Muscle of back (tissue), 11 donors: ENCODE data around the gene TFIP11. TPM values are rescaled to one million over a fixed set of nuclear protein-coding genes. Genes with fewer than 3 reads are reported as not detected.

Experiments used
- DNase-seq, 3 donors: peaks; one replicate each; pipeline versions ENCODE4 v3.0.0 to v3.0.0-alpha.2; 2013
- polyA plus RNA-seq, 10 donors: library from polyadenylated mRNA; unstranded; fragments of 120-200 nt; gene quantifications; one replicate each; pipeline ENCODE4 v1.2.1, GENCODE V29; 2013; ENCODE audit not compliant: insufficient read length in 10 of 10

Gene TFIP11
- polyA plus RNA-seq, 10 donors: 20.7 to 26.3 (median 21.3) TPM

- no peak for DNase-seq
These were observed 61.7 kb downstream of the TFIP11 start for GRCh38 chr22:26450453-26451185.

GRCh38 chr22:26448941-26449340 lies 63.3 kb downstream of the TFIP11 start:
- no peak for DNase-seq

GRCh38 chr22:26448334-26448733 lies 63.9 kb downstream of the TFIP11 start:
- no peak for DNase-seq

DNA sequence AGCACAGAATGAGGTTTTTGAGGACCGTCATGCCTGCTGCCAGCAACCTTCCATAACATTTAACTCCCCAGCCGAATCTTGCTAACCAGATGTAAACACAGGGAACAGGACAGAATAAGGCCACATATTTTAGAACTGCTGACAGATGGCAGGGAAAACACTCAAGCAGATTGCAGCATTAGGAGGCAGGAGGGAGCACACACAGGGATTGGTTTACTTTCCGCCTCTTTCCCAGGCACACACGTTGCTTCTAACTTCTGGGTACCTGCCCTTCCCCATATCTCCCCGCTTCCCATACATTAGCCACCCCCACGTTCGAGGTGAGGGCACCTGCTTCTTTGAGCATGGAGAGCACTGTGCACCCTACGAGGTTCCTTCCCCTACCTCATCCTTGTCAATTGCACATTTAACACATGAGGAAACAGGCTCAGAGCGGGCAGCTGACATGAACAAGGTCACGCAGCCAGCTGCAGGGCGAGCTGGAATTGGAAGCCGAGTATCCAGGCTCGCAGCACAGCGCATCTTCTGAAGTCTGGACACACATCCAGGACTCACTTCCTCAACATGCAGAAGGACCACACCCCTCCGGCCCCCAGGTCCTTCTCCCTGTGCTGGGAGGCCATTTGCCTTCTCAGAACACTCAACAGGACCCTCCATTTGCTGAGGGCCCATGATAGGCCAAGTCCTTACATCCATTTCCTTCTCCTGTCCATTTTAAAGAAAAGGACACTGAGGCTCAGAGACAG lies 64.5 kb downstream of the TFIP11 start:
- DNase-seq: no peak

GRCh38 chr22:26446808-26447515 lies 65.3 kb downstream of the TFIP11 start:
- no peak for DNase-seq

DNA sequence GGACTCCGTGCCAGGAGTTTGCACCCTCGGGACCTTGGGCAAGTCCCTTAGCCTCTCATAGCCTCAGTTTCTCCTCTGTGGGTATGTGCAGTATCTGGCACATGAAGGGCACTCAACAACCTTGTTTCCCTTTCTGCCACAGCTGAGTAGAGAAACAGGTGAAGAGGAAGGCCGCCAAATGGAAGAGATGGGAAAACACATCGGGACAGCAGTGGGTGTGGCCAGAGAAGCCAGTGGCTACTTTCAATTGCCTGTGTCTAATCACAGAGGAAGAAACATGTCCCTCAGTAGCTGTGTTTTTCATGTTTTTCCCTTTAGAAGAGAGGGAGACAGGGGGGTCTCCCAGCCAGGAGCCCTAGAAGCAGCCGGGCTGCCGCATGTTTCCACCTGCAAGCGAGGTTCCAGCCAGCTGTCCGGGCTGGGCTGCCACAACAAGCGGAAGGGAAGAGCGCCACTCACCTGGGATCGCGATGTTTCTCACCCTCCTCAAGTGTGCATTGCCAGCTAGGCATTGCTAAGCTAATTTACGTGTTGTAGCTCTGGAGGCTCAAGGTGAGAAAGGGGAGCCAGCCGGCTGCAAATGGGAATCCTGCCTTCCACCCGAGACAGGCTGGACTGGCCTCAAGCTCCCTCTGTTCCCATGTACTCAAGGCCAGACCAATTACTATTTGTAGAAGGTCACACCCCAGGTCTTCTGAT lies 66.5 kb downstream of the TFIP11 start:
- no peak for DNase-seq

DNA sequence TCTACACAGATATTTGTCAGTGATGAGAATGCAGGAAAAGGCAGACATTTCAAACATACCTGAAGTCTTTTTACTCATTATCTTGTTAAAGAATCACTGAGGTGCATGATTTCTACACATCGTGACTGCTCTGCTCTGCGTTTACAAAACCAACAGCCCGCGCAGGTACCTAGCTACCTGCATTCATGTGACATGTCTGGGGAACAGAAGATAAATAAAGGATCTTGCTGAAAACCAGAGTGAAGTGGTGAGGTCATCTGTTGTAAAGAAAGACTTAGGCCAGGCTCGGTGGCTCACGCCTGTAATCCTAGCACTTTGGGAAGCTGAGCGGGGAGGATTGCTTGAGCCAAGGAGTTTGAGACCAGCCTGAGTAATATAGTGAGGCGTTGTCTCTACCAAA lies 67.5 kb downstream of the TFIP11 start:
- no peak for DNase-seq

DNA sequence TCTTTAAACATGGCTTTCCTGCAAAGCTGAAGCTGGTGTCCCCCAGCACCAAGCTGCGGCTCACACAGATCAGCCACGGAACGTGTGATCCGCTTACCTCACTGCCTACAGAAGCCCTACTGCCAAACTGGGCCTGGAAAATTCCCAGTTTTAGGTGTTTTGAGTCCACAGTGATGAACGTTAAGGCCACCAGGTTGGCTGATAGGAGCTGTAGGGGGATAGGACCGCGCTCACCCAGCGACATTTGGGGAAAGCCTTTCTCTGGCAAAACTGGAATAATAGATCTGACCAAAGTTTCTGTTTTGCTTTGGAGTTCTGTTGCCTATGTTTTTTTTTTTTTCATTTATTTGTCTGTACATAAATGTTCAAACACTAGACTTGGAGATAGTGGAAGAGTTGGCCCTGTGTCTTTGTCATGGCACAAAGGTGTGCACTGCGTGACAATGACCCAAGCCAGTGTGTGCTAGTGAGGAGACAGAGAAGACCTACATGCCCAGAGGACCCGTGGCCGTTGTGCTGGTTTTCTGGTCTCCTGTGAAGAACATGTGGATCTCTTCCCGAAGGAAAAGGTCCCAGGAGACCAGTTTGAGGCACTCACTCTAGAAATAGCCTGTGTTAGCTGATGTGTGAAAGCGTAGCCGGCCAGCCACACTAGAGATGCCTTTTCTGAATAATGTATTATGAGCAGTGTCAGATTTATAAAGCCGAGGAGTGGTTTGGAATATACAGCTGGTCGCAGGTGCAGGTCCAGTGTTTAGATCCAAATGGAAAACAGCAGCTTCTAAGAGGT lies 68.2 kb downstream of the TFIP11 start:
- DNase-seq: no peak

- no peak for DNase-seq
These were observed 70.1 kb downstream of the TFIP11 start for GRCh38 chr22:26442086-26442756.

Other genes with a start within 250 kb of the TFIP11 start
- 1 to 10 TPM in 6 of 10 donors, under 1 TPM in 4; 0.67 to 2.4 (median 1.1) TPM for gene ASPHD2, start 83.2 kb downstream of the TFIP11 start, polyA plus RNA-seq
- gene HPS4, start 28.7 kb downstream of the TFIP11 start, polyA plus RNA-seq: 10 to 100 TPM; 10.8 to 22.0 (median 17.2) TPM
- 10 to 100 TPM; 21.1 to 28.0 (median 24.6) TPM for gene SRRD, start 28.6 kb downstream of the TFIP11 start, polyA plus RNA-seq
- gene TPST2, start 77.7 kb upstream of the TFIP11 start, polyA plus RNA-seq: 10 to 100 TPM in 1 of 10 donors, 1 to 10 TPM in 9; 6.3 to 10.5 (median 7.3) TPM
- gene CRYBB1, start 105.6 kb upstream of the TFIP11 start, polyA plus RNA-seq: 1 to 10 TPM in 8 of 10 donors, under 1 TPM in 2; 0.80 to 1.7 (median 1.2) TPM
- not detected for gene CRYBA4, start 109.5 kb upstream of the TFIP11 start, polyA plus RNA-seq
- gene MIAT, start 145.1 kb upstream of the TFIP11 start, polyA plus RNA-seq: 1 to 10 TPM in 3 of 10 donors, under 1 TPM in 7; 0.16 to 2.1 (median 0.44) TPM